Prostate gland (tissue), 2 donors: ENCODE measurements around the gene MARCKS.
"Not testable (repeated sequence)": the region's sequence is repeated elsewhere in the genome, so short reads cannot be mapped to it uniquely, and the experiment has no call there.

Experiments used
- POLR2AphosphoS5 ChIP-seq: sonication (generic); formaldehyde crosslinking; IDR thresholded peaks from one replicate; pipeline ENCODE4 v1.6.1; 2017; ENCODE audit warnings: antibody characterized with exemption
- TF ChIP-seq, protein P1 (sequence below), 4 experiments: fragments of 200-600 bp in 2 of 4; fragments of 450-650 bp in 2 of 4; sonication (generic) in 2 of 4; IDR thresholded peaks; 1 replicate in 3 of 4; 2 replicates in 1 of 4; pipeline ENCODE4 v1.5.1; 2016 to 2019; ENCODE audit warnings: antibody characterized with exemption in 4 of 4, mild to moderate bottlenecking in 2 of 4, moderate library complexity in 2 of 4

GRCh38 chr6:113910285-113910684, 53.1 kb downstream of the MARCKS start:
- TF ChIP-seq, protein P1, sequence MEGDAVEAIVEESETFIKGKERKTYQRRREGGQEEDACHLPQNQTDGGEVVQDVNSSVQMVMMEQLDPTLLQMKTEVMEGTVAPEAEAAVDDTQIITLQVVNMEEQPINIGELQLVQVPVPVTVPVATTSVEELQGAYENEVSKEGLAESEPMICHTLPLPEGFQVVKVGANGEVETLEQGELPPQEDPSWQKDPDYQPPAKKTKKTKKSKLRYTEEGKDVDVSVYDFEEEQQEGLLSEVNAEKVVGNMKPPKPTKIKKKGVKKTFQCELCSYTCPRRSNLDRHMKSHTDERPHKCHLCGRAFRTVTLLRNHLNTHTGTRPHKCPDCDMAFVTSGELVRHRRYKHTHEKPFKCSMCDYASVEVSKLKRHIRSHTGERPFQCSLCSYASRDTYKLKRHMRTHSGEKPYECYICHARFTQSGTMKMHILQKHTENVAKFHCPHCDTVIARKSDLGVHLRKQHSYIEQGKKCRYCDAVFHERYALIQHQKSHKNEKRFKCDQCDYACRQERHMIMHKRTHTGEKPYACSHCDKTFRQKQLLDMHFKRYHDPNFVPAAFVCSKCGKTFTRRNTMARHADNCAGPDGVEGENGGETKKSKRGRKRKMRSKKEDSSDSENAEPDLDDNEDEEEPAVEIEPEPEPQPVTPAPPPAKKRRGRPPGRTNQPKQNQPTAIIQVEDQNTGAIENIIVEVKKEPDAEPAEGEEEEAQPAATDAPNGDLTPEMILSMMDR (IDR thresholded peaks at IDR 0.05) = not testable (repeated sequence)
- not testable (repeated sequence) for TF ChIP-seq POLR2AphosphoS5
